NCI-H510A (cell line): ENCODE results near the gene ASIC4.

ENCODE experiments used
- DNase-seq: peaks from one replicate; lab custom pipeline; 2025; lab: John Stamatoyannopoulos, UW

ASIC4 gene

DNA sequence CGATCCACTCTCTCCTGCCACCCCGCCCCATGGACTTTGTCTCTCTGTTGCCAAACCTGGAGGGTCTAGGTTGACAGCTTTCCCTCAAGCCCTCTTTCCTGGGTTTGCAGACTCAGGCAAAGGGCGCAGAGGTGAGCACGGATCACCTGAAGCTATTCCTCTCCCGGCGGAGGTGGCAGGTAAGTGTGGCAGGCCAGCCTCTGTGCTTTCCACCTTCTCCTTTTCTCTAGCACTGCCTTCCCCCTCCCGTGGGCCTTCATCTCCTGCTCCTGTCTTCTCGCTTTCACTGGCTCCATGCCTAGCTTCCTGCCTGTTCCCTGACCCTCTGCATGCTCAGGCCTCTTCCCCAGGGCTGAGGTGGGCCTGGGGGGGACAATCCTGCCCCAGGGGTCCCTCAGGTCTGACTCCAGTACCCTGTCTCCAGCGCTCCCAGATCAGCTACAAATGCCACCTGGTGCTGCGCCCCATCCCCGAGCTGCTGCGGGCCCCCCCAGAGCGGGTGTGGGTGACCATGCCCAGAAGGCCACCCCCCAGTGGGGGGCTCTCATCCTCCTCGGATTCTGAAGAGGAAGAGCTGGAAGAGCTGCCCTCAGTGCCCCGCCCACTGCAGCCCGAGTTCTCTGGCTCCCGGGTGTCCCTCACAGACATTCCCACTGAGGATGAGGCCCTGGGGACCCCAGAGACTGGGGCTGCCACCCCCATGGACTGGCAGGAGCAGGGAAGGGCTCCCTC, 31.4 kb upstream of the ASIC4 start:
- no peak for DNase-seq

- no peak for DNase-seq
Measured at GRCh38 chr2:219483451-219484342, 30.6 kb upstream of the ASIC4 start.

DNA sequence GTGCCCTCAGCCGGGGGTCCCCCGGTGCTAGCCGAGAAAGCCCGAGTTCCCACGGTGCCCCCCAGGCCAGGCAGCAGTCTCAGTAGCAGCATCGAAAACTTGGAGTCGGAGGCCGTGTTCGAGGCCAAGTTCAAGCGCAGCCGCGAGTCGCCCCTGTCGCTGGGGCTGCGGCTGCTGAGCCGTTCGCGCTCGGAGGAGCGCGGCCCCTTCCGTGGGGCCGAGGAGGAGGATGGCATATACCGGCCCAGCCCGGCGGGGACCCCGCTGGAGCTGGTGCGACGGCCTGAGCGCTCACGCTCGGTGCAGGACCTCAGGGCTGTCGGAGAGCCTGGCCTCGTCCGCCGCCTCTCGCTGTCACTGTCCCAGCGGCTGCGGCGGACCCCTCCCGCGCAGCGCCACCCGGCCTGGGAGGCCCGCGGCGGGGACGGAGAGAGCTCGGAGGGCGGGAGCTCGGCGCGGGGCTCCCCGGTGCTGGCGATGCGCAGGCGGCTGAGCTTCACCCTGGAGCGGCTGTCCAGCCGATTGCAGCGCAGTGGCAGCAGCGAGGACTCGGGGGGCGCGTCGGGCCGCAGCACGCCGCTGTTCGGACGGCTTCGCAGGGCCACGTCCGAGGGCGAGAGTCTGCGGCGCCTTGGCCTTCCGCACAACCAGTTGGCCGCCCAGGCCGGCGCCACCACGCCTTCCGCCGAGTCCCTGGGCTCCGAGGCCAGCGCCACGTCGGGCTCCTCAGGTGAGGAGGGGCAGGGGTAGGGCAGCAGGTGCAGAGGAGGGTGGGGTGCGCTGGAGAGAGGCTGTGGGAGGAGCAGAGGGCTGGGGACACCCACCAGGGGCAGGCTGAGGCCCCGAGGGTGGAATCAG, 29.7 kb upstream of the ASIC4 start:
- DNase-seq: no peak

DNA sequence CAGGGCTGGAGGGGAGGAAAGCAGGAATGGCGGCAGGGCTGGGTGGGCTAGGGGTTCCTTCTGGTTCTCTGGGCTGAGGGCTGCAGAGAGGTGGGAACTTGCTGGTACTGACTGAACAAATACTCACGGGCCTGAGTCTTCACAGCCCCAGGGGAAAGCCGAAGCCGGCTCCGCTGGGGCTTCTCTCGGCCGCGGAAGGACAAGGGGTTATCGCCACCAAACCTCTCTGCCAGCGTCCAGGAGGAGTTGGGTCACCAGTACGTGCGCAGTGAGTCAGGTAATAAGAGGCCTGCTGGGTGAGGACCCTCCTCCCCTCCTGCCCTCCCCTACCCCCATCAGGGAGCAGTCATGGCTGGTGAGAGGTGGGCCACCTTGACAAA, 29.1 kb upstream of the ASIC4 start:
- DNase-seq: no peak

- DNase-seq: peak; percentile 33
Measured at GRCh38 chr2:219486380-219486959, 27.8 kb upstream of the ASIC4 start.

DNA sequence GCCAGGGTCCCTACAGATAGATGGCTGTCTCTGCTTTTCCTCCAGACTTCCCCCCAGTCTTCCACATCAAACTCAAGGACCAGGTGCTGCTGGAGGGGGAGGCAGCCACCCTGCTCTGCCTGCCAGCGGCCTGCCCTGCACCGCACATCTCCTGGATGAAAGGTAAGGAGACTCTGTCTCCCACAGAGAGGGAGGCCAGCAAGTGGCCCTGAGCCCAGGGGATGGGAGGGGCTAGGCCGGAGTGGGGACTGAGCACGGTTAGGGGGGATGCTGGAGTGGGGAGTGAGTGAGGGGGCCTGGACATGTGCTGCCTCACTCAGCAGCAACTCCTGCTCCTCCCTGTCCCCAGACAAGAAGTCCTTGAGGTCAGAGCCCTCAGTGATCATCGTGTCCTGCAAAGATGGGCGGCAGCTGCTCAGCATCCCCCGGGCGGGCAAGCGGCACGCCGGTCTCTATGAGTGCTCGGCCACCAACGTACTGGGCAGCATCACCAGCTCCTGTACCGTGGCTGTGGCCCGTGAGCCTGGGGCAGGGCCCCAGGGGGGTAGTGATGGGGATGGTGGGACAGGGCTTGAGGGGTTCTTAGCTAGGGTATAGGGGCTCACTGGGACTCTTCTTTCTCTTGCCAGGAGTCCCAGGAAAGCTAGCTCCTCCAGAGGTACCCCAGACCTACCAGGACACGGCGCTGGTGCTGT, 26.0 kb upstream of the ASIC4 start:
- no peak for DNase-seq

GRCh38 chr2:219488844-219489194, 25.5 kb upstream of the ASIC4 start:
- DNase-seq: no peak

DNA sequence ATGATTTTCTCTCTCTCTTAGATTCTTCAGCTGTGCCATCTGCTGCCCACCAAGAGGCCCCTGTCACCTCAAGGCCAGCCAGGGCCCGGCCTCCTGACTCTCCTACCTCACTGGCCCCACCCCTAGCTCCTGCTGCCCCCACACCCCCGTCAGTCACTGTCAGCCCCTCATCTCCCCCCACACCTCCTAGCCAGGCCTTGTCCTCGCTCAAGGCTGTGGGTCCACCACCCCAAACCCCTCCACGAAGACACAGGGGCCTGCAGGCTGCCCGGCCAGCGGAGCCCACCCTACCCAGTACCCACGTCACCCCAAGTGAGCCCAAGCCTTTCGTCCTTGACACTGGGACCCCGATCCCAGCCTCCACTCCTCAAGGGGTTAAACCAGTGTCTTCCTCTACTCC, 25.0 kb upstream of the ASIC4 start:
- no peak for DNase-seq

DNA sequence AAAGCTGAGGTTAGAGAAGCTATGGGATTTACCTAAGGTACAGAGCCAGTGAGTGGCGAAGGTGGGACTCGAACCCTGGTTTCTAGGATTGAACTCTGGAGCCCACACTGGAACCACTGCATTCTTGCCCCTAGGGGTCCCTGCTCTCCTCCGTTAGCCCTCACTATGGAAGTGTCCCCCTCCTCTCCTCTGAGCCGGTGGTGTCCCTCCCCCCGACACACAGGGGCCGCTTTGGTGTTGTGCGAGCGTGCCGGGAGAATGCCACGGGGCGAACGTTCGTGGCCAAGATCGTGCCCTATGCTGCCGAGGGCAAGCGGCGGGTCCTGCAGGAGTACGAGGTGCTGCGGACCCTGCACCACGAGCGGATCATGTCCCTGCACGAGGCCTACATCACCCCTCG, 24.1 kb upstream of the ASIC4 start:
- DNase-seq: no peak

DNA sequence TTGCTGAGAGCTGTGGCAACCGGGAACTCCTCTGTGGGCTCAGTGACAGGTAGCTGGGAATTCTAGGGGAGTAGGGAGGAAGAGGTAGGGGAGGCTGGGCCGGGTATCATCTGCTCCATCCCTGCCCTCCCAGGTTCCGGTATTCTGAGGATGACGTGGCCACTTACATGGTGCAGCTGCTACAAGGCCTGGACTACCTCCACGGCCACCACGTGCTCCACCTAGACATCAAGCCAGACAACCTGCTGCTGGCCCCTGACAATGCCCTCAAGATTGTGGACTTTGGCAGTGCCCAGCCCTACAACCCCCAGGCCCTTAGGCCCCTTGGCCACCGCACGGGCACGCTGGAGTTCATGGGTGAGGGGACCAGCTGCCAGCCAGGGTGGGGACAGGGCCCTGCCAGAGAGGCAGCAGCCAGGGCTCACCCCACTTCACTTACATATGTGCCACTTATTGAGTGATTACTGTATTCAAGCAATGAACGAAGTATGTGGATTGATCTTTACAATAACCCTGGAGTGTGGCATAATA, 23.6 kb upstream of the ASIC4 start:
- no peak for DNase-seq

- DNase-seq: no peak
Measured at GRCh38 chr2:219491278-219491963, 22.9 kb upstream of the ASIC4 start.

DNA sequence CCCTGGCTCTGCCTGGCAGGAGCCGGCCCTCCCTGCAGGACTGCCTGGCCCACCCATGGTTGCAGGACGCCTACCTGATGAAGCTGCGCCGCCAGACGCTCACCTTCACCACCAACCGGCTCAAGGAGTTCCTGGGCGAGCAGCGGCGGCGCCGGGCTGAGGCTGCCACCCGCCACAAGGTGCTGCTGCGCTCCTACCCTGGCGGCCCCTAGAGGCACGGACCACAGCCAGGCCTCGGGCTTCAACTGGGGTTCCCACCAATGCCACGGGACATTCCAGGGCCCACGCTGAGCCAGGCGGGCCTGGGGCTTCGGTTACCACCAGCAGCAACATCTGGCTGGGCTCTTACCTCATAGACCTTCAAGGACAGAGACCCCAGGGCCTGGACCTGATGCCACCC, 21.7 kb upstream of the ASIC4 start:
- no peak for DNase-seq

DNA sequence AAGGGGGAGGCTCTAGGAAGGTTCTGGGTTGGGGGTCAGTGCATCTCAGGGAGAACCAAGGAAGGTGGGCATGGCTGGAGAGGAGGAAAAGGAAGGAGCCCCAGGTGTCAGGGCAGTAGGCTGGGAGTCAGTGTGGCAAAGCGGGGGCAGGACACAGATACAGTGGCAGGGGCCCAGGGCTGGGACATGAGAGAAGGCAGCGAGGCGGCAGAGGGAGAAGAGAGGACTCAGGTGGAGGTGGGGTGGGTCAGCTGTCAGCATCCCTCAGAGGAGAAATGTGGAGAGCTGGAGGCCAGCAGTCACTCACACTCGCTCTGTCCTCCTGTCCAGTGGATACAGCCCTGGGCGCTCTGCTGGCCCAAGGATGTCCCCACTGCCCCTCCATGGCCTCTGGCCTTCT, 21.2 kb upstream of the ASIC4 start:
- no peak for DNase-seq

- no peak for DNase-seq
Measured at GRCh38 chr2:219494952-219495530, 19.2 kb upstream of the ASIC4 start.

- DNase-seq: peak; percentile 36
Measured at GRCh38 chr2:219495531-219496122, 18.7 kb upstream of the ASIC4 start.

GRCh38 chr2:219496247-219496824, 17.9 kb upstream of the ASIC4 start:
- DNase-seq: no peak

GRCh38 chr2:219496825-219497494, 17.3 kb upstream of the ASIC4 start:
- DNase-seq: no peak

DNA sequence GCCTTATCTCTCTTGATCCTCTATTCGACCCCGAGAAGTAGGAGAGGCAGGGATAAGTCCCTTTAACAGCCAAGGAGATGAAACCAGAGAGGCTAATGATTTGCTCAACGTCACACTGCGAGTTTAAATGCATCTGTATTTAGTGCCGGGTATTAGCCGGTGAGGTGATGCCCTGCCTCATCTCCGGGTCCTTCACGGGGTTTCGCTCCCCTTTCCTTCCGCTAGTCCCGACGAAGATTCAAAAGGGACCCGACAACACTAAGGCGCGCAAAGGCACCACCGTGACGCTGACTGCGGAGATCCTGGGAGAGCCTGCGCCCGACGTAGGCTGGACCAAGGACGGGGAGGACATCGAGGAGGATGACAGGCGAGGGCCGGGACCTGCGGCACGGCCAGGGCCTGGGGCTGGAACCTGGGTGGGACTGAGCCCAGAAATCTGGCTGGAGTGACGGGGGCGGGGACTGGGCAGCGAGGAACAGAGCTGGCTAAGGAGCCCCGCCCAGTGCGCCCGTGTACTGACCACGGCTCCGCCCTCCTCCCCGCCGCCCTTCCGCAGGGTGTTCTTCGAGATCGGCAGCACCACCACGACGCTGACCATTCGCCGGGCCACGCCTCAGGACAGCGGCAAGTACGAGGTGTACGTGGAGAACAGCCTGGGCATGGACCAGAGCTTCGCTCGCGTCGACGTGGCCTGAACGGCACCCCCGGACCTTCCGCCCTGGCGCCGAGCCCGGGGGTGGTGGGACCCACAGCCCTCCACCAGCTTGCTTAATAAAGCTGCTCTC, 16.6 kb upstream of the ASIC4 start:
- no peak for DNase-seq
